Activated effector memory CD4-positive, alpha-beta T cell treated with anti-CD3 and anti-CD28 coated beads, Interleukin-2, amount 50 U/mL, for 16 hours (primary cell): ENCODE results near the gene CFAP74.
"Not testable (repeated sequence)": the region's sequence is repeated elsewhere in the genome, so short reads cannot be mapped to it uniquely, and the experiment has no call there.

Experiments used
- DNase-seq: peaks from one replicate; pipeline ENCODE4 v3.0.0-alpha.2; 2020

CFAP74 gene

DNA sequence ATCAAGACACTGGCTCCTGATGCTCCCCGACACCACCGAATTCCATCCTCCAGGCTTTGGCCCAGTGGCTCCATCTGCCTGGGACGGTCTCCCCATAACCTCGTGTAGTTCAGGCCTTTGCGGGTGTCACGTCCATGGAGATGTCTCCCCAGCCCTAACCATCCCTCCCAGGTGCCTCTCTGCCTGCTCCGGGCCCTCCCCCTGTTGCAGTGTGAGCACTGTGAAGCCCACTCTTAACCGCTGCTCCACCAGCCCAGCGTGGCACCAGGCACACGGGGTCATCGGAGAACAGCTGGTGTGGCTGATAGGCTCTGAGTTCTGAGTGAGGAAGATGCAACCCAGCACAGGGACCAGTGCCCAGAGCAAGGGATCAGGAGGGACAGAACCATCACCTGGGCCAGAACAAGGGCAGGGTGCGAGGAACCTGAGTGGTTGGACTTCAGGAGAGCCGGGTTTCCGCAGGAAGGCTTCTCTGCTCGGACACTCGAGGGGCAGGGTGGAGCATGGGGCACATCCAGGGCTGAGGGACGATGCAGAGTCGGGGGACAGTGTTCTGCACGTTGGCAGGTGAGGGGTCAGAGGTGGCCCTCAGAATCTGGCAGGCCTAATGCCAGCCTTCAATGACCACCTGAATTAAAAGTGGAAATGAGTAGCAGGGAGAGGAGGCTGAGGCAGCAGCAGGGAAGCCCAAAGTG lies 110.1 kb downstream of the CFAP74 start:
- no peak for DNase-seq

DNA sequence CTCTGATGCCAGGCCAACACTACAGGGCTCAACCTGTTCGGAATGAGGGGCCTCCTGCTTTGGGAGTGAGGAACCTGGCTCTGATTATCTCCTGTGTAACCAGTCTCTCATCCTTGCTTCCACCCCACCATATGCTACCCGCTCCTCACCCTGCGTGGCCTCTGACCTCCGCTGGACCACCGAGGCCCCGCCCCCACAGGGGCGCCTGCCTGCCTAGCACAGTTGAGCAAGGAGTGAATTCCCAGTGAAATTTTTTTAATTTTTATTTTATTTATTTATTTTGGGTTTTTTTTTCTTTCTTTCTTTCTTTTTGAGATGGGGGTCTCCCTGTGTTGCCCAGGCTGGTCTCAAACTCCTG lies 110.8 kb downstream of the CFAP74 start:
- no peak for DNase-seq

DNA sequence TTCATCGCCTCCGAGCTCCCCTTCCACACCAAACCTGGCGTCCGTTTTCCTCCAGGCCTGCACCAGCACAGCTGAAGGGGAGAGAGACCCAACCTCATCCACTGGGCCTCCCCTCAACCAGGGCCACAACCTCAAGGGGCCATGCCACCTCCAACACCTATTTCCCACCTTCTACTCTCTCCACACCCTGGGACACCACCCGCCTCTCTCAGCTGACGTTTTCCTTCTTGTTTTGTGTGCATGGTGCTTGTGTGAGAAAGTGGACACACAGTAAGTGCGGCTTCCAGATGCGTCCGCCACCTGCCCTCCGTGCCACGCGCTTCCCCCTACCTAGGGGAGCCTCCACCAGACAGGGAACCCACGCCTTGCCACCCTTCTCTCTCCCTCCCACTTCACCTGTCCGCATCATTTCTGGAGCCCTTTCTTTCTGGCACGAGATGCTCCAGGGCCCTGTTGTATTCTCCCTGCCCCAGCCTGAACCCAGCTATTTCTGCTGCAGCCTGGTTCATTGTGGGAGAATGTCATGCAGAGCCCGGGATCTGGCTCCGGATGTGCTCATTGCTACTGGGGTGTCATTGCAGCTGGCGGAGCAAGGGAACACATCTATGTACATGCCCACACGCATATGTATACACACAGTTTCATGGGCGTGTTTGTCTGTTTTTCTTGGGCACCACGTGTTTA lies 111.4 kb downstream of the CFAP74 start:
- no peak for DNase-seq

DNA sequence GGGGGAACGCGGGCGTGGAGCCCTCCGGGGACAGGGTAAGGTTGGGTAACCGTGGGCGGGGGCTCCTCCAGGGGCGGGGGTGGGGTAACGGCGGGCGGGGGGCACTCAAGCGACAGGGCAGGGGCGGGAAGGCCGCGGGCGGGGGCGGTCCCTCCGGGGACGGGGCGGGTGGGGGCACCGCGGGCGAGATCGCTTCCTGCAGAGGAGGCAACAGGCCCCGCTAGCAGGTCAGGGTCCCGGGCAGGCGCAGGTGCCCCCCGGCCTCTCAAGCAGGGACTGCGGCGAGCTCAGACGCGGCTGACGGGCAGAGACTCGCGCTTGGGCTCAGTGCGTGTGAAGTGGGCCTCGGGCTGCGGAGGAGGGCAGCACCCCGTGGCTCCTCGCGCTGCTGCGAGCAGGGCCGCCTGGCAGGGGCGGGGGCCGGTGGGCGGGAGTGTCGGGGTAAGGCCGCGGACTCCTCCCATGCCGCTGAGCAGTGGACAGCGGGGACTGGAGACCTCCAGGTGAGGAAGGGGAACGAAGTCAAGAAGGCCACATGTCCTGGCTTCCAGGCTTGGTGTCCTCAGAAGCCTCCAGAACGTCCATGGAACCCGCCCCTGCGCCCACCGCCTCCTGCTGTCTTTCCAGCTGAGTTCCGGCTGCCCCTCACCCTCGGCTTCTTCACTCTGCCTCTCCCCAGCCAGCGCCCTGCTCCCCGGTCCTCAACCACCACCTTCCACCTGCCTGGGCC lies 112.1 kb downstream of the CFAP74 start:
- peak; percentile 91 for DNase-seq

DNA sequence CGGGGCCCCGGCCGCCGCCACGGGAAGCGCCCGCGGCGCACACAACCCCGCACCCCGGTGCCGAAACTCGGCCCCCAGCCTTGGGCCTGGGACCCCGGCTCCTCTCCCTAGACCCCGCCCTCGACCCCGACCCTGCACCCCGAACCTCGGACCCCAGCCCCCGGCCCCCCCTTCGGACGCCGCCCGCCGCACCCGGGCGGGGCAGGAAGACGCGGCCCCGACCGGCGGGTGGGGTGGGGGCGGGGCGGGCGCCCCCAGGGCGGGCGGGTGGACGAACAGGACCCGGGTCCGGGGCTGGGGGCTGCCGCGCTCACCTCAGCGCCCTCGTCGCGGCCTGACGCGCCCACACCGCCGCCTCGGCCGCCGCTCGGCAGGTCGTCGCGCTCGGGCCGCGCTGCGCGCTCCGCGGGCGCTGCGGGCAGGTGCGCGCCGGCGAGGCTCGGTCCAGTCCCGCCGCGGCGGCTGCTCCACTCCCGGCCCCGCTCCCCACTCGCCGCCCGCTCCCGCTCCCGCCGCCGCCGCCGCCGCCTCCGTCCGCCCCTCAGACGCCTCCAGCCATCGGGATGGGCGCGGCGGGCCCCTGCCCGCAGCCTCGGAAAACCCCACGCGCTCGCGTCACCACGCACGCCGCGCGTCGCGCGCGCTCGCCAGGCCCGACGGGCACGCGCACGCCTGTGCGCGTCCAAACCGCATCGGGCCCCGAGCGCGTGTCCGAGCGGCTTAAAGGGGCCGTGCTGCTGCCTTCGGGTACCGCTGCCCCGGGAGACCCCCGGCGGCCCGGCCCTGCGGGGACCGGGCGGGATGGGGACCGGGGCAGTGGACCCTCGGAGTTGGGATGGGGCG lies 112.9 kb downstream of the CFAP74 start, which contains the start of gene GNB1:
Gene GNB1 (minus strand): TSS at position 582 of the 843 bp plus-strand sequence. CDS start 65,634 bp downstream, outside the sequence.
- peak; percentile 95 for DNase-seq

DNA sequence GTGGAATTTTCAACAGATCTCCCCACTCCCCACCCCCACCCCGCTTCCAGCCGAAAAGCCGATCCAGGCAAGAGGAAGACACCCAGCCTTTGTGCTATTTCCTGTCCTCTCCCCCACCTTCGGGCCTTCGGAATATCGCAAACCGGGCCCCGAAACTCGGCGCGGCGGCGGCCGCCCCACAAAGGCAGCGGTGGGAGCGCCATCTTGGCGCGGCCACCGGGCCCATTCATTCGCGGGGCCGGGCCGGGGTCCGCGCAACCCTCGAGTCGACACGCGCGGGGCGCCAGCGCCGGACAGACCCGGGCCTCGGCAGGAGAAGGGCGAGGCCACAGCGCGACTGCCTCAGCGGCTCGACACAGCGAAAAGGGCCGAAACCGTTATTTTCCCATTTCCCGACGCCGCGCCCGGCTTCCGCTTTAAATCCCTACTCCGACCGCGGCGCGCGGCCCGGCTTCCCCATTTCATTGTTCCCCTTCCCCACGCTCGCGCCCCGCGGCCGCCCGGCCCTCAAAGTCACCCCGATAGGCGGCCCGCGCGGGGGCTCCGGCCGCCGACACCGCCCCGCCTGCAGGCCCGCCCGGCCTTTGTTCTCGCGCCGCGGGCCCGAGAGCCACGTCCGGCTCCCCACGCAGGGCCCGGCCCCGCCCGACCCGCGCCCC lies 113.6 kb downstream of the CFAP74 start:
- peak; percentile 81 for DNase-seq

DNA sequence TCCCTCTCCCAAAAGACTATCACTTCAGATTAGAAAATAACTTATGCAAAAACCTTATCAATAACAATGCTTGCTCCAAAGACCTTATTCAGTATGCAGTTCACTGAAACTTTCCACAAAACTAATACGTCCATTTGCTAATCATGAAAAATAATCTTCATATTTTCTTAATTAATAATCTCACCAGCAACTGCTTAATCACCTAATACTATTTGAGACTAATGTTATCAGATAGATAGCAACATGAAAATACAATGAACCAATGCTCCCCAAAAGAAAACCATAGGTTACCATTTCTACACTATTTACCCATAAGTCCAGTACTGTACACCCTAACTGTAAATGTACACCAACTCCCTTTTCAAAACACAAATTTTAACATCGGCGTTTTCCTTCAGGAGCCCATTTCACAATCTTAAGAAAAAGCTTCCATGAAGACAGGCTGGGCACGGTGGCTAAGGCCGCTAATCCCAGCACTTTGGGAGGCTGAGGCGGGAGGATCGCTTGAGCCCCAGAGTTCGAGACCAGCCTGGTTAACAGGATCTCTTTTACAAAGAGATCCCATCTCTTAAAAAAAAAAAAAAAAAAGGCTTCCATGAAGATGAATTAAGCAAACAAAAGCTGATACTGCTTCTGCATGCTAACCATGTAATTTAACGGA lies 114.4 kb downstream of the CFAP74 start:
- DNase-seq, result no peak

DNA sequence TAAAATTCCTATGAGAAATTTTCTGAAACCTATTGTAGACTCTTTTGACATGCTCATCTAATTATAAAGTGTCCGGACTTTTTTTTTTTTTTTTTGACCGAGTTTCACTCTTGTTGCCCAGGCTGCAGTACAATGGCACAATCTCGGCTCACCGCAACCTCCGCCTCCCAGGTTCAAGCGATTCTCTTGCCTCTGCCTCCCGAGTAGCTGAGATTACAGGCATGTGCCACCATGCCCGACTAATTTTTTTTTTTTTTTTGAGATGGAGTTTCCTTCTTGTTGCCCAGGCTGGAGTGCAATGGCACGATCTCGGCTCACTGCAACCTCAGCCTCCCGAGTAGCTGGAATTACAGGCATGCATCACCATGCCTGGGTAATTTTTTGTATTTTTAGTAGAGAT lies 119.7 kb downstream of the CFAP74 start:
- not testable (repeated sequence) for DNase-seq

DNA sequence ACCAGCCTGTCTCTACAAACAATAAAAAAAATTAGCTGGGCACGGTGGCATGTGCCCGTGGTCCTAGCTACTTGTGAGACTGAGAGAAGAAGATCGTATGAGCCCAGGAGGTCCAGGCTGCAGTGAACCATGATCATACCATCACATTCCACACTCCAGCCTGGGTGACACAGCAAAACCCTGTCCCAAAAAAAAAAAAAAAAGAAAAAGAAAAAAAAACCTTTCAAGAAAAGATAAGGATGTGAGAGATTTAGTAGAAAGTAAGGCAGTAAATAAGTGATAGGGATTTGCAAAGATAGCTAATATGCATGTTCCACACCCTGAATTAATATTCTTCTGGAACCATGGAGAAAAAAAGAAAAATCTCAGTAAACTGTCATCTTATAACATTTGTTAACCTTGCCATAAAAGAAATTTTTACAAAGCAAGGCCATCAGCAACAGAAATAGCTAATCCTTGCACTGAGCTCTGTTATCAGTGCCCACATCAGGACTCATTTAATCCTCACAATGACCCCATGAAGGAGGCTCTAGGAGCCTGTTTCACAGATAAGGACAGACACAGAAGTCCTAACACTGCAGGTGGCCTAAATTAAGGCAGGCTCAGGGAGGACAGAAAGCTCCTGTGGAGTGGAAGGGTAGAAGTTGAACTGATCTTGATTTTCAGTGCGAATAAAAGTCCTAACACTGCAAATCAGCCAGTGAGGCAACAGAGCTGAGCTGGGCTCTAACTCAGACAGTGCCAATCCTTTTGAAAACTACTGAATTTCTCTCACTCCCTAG lies 120.3 kb downstream of the CFAP74 start:
- DNase-seq, result no peak

DNA sequence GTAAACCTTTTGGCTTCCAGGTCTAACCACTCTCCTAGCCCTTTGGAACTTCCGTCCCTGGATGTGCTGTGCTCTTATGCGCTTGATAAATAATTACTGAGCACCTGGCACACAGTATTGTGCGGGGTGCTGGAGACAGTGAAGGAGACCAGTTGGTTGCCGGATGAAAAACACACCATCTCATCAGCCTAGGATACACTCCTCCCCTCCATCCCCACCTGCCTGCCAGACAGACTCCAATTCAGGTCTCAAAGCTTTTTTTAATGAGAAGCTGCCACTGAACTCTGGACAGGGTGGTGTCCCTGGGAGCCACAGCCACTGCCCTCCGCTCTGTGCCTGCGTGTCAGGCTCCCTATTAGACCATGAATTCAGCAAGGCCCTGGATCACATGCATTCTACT lies 121.9 kb downstream of the CFAP74 start:
- no peak for DNase-seq

DNA sequence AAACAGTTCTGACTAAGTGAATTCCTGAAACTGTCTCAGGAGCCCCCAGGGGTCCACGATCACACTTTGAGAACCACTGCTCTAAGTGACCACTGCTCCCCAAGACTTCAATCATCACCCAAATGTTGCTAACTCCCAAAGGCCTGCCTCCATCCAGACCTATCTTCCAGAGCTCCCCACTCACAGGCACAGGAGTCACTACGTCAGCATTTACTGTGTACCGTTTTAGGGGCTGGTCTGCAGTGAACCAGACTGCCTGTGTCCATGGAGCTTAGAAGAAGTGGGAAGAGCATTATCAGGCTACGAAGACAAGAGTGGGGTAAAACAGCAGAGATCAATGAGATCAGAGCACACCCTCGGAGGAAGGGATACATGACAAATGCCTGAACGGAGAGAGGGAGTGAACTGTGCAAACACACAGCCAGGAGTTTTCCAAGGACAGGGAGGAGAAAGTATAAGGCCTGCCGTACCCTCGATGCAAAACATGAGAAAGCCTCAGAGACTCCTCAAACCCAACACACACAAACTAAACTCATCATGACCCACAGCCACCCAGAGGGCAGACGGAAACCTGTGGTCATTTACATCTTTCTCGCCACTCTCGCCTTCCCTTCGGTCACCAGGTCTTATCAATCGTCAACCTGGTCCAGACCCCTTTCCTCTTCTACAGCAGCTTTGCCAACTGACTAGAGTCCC lies 122.8 kb downstream of the CFAP74 start:
- DNase-seq, result no peak

DNA sequence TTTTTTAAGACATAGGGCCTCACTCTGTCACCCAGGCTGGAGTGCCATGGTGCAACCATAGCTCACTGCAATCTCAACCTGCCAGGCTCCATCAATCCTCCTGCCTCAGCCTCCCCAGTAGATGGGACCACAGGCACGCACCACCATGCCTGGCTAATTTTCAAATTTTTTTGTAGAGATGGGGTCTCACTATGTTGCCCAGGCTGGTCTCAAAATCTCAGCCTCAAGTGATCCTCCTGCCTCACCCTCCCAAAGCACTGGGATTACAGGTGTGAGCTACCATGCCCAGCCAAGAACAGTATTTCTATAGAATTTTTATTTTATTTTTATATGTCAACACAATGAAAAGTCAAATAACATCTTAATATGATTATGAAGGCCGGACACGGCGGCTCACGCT lies 123.6 kb downstream of the CFAP74 start:
- DNase-seq, result no peak

DNA sequence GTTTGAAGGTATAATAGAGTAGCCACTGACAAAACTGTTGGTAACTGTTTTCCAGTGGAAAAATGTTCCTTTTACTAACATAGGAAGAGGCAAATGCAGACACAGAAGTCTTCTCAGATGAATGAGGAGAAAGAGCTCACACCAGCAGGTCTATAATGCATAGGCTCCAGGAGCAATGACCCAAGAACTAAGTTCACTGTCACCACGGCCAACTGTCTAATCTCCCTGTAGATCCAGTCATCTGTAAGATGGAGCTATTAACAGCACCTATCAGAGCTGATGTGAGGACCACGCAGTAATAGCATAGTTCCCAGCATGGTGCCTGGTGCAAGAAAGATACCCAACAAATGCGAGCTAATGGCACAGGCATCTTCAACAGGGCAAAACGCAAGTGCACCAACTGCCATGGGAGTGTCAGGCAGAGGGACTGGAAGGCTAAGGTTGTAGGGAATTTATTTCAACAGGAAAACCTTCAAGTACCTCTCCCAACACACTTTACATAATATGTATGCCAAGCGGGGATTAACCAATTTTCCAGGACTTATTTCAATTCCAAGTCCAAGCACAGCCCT lies 125.6 kb downstream of the CFAP74 start:
- no peak for DNase-seq

DNA sequence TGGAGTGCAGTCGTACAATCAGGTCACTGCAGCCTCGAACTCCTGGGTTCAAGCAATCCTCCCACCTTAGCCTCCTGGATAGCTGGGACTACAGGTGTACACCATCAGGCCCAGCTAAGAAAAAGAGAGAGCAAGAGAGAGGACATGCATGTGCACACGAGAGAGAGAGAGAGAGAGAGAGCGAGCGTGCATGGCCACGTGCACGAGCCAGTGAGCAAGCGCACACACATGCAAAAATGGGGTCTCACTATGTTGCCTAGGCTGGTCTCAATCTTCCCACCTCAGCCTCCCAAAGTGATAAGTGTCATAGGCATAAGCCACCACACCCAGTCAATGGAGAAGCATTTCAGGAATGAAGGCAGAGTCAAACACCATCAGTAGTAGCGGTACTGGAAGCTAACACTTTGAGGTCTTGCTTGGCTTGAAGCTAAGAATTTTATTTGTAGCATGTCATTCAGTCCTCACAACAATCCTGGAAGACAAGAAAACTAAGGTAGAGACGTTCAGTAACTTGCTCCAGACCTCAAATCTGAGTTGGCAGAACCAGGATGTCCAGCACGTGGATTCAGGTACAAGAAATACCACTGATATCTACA lies 127.2 kb downstream of the CFAP74 start:
- DNase-seq, result no peak

DNA sequence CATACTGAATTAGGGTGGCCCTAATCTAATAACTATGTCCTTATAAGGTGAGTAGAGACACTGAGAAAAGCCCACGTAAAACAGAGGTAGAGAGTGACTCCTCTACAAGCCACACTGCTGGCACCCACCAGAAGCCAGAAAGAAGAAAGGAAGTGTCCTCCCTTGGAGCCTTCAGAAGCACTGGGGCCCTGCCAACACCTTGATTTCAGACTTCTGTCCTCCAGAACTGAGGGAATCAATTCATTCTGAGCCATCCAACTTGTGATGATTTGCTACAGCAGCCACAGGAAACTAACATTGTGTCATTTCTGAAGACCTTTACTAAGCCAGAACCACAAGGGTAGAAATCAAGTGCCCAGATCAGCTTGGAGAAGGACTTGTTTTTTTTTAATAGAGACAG lies 127.7 kb downstream of the CFAP74 start:
- no peak for DNase-seq

DNA sequence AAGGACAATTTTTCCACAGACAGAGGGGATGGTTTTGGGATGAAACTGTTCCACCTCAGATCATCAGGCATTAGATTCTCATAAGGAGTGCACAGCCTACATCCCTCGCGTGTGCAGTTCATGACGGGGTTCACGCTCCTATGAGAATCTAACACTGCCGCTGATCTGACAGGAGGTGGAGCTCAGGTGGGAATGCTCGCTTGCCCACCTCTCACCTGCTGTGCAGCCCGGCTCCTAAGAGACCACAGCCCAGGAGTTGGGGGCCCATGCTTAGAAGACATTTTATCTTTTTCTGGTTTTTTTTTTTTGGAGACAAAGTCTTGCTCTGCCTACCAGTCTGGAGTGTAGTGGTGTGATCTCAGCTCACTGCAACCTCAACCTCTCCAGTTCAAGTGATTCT lies 128.7 kb downstream of the CFAP74 start:
- DNase-seq, result no peak

DNA sequence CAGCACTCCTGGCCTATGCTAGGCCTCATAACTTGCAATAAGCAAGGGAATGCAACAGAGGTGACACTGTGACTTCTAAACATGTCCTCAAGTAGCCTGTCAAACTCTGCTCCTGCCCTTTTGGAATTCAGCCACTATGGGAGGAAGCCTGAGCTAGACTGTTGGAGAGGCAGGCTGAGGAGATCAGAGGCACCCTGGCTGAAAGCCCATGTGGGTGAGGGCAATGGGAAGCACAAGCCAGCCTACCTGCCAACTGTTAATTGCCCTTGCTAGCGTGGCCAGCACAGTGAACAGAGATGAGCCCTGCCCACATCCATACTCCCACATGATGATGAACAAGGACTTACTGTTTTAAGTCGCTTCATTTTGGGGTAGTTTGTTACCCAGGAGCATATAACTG lies 130.4 kb downstream of the CFAP74 start:
- DNase-seq, result no peak

DNA sequence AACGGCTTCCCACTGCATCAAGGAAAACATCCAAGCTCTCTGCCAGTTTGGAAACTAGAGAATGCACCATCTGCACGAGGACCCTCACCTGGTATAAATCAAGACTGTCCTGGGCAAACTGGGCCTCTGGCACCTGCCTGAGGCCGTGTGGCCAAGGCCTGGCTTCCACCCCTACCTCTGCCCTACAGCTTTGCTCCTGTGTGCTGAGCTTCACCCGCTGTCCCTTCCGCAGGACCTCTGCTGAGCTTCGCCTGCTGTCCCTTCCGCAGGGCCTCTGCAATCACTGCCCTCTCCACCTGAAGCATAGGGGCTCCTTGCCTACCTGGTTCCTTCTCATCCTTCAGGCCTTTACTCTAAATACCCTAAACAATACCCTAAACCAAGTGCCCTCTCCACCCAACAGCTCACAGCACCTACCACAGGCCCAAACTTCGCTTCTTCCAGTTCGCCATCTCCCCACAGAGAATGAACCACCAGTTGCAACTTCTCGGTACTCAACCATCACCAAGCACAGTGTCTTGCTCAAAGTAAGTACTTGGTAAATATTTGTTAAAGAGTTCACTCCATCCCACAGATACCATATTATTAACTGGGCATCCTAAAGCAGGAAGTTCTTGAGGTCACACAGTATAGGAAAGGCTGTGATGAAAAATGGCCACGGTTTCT lies 131.1 kb downstream of the CFAP74 start:
- DNase-seq, result no peak
